GM18526 (cell line): ENCODE data around the gene CECR2.

Experiments
- POLR2A ChIP-seq: IDR thresholded peaks from 3 replicates; pipeline ENCODE4 v1.6.1; 2011; ENCODE audit not compliant: insufficient read length; ENCODE audit errors: extremely low read depth

CECR2 gene

GRCh38 chr22:17471886-17472535, 102.8 kb downstream of the CECR2 start:
- no peak for TF ChIP-seq POLR2A

- no peak for TF ChIP-seq POLR2A
Observed at GRCh38 chr22:17472932-17473331, 103.7 kb downstream of the CECR2 start.

DNA sequence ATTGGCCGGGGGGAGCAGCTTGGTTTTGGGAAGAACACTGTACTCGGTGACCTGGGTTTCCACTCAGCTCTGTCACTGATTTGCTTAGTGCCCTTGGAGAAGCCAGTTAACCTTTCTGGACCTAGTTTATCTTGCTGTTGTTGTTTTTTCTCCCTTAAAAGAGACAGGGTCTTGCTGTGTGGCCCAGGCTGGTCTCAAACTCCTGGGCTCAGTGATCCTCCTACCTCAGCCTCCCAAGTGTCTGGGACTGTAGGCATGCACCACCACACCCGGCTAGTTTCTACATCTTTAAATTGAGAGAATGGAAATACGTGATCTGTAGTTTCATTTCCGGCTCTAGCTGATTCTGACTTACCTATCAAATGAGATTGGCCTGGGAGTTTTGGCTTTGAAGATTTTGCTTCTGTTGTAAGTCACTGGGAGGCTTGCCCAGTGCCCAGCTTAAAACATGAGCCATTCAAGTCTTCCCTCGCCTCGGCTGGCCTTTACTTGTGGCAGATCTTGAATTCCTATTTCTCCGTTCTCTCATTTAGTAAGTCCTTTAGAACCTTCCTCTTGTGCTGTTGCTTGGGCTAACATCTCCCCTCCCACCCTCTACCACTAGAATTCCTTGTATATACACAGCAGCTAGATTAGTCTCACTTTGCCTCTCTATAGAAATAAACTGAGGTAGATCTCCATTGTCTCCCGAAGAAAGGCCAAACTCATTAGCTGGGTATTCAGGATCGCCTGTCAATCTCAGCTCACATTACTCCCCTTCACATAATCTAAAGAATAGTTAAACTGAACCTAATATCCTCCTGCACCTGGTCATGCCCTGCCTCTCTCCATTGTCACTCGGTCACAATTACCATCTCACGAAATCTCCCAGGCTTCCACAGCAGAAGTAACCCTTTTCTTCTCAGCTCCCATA, 106.3 kb downstream of the CECR2 start:
- TF ChIP-seq POLR2A: no peak

DNA sequence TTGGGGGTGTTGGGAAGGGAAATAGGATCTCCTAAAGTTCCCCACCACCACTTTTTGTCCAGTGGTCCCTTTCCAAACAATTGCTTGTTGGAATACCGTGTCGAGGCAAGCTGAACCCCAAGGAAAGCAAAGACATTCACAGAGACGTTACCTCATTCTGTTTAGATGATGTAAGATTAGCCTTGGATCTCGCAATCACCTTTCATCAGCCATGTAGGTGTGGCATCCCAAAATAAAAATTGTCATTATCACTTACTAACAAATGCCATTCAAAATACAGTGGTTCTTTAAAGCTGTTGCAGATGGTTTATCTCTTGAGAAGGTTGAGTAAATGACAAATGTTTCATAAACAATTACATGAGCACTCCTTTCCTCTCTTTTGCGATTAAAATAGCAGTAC, 107.6 kb downstream of the CECR2 start:
- no peak for TF ChIP-seq POLR2A

GRCh38 chr22:17477391-17477833, 108.2 kb downstream of the CECR2 start:
- TF ChIP-seq POLR2A: no peak

DNA sequence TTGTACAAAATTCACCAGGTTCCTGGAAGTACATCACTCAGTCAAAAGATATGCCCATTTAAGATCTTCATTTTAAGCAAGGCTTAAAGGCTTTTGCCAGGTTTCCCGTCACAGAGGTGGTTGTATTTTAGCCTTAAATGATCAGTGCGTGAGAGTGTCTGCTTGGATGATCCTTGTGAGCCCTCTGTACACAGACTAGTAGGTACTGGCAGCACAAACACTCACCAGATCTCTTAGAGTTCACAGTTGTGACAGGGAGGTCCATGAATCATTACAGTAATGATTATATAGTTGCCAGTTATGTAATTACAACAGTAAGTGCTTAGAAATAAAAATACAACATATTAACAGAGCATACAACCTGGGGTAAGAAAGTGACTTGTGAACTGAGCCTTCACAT, 109.9 kb downstream of the CECR2 start:
- no peak for TF ChIP-seq POLR2A

- TF ChIP-seq POLR2A: no peak
Observed at GRCh38 chr22:17481424-17481823, 112.2 kb downstream of the CECR2 start.

- no peak for TF ChIP-seq POLR2A
Observed at GRCh38 chr22:17483688-17484372, 114.6 kb downstream of the CECR2 start.

DNA sequence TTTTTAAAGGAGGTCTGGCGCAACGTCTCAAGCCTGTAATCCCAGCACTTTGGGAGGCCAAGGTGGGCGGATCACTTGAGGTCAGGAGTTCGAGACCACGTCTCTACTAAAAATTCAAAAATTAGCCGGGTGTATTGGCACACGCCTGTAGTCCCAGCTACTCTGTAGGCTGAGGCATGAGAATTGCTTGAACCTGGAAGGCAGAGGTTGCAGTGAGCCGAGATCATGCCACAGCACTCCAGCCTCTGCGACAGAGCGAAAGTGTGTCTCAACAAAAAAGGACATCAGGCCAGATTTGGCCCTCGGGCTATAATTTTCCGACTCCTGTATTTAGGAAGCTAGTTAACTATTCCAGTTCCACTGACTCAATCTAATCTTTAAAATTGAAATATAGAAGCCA, 115.3 kb downstream of the CECR2 start:
- no peak for TF ChIP-seq POLR2A

DNA sequence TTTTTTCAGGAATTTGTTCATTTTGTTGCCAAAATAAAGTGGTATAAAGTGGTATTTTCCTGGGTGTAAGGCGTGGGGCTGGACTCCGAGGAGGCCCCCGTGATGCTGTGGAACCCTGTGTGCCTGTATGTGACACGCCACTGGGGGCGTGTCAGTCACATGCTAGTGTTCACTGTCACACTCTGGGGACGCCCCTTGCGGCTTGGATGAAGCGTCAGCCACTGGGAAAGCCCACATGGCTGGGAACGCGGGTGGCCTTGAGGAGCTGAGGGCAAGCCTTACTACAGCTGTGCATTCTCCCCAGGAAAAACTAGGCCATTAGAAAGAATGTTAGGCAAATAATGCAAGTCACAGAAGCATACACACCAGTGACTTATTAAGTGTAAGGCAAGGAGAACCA, 117.1 kb downstream of the CECR2 start:
- no peak for TF ChIP-seq POLR2A

GRCh38 chr22:17486719-17487118, 117.5 kb downstream of the CECR2 start:
- TF ChIP-seq POLR2A: no peak

DNA sequence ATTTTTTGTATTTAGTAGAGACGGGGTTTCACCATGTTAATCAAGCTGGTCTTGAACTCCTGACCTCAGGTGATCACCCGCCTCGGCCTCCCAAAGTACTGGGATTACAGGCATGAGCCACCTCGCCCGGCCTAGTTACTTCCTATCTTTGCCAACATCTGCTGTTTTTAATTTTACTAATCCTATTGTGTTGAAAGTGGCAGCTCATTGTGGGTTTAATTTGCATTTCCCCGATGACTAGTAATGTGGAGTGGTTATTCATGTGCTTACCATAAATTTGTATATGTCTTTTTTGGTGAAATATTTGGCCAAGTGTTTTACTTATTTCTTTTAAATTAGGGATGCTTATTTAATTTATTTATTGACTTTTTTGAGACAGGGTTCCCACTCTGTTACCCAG, 119.8 kb downstream of the CECR2 start:
- no peak for TF ChIP-seq POLR2A

DNA sequence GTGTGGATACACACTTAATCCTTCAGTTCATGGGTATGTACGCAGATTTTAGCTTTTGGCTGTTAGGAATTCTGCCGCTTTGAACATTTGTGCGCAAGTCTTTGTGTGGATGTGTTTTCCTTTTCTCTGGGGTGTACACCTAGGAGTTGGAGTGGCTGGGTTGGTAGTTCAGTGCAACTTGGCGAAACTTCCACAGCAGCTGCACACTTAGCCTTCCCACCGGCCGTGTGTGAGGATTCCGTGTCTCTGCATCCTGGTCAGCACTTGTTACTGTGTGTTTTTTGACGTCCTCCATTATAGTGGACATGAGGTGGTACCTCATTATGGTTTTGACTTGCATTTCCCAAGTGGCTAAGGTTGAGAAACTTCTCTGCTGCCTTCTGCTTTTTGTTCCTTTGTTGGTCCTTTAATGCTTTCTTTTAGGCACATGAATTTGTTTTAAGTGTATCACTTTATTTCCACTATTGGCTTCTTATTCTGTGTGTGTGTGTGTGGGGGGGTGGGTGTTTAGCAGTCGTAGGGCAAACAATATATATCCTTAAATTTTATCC, 121.9 kb downstream of the CECR2 start:
- no peak for TF ChIP-seq POLR2A

DNA sequence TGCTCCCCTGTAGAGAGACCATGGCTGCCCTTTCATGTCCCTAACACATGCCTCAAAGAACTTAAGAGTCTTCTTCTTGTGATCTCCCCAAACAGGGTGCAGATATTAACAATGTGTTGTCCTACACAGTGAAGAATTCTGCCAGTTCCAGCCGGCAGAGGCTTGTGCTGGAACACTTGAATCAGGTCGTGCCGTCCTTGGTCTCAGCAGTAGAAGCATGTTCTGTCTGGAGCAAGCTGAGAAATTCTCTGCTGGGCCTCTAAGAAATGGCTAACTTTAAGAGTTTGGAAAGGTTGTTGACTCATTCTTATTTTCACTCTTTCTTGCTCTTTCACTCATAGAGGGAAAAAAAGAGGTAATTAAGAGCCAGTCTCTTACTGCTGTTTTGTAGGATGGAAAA, 123.0 kb downstream of the CECR2 start:
- no peak for TF ChIP-seq POLR2A

DNA sequence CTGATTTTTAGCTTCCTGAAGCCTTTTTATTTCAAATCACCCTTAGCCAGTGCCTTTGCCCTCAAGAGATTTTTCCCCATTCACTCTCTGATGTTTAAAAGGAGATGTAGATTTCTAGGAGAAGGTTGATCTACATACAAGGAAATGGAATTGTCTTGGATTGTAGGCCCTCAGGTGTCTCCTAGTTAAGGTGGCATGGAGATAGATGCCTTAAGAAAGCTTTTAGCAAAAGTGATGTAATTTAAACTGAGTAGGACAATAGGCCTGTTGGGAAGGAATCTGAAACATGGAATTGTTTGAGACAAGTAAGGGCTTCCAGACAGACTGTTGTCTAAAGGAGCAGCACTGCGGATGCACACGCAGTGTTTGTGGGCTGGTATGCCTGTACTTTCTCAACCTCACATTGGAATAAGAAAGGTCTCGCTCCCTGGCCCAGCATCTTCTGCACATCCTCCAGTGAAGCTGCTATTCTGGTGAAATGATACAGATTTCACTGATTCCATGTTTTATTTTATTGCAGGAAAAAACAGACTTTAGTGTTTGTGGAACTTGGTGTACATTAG, 124.2 kb downstream of the CECR2 start:
- no peak for TF ChIP-seq POLR2A
